ENCODE results near the gene UGT1A8.

- TF ChIP-seq CTCF (conservative IDR thresholded peaks at IDR 0.05; ENCODE audit: low read length) (no peak), EZH2phosphoT487 (IDR thresholded peaks at IDR 0.05; ENCODE audit: borderline replicate concordance, low read depth, low read length) (no peak)
Observed at GRCh38 chr2:233588400-233588799, 29.0 kb upstream of the UGT1A8 start.

Data from OCI-LY7 (cell line).